IMR-90 (cell line): ENCODE results near the gene TMEM117.

Experiments
- BHLHE40 ChIP-seq: fragments of 150-350 bp; IDR thresholded peaks from 2 replicates; pipeline ENCODE4 v1.6.1; 2016; ENCODE audit warnings: mild to moderate bottlenecking, low read depth, low read length
- CEBPB ChIP-seq: IDR thresholded peaks from 2 replicates; pipeline ENCODE4 v1.6.1; 2012; ENCODE audit warnings: low read depth, low read length, improper control_type of control experiment
- FOS ChIP-seq: fragments of 150-350 bp; IDR thresholded peaks from 2 replicates; pipeline ENCODE4 v1.6.1; 2016; ENCODE audit warnings: low read depth, low read length
- MAFK ChIP-seq: IDR thresholded peaks from 2 replicates; pipeline ENCODE4 v1.6.1; 2012; ENCODE audit warnings: low read depth, low read length, improper control_type of control experiment
- MAZ ChIP-seq: IDR thresholded peaks from 2 replicates; pipeline ENCODE4 v1.6.1; 2012; ENCODE audit warnings: low read depth, mild to moderate bottlenecking, low read length, improper control_type of control experiment, moderate library complexity, borderline replicate concordance
- MXI1 ChIP-seq: IDR thresholded peaks from 2 replicates; pipeline ENCODE4 v1.6.1; 2012; ENCODE audit warnings: low read depth, mild to moderate bottlenecking, low read length, moderate library complexity, borderline replicate concordance
- NFE2L2 ChIP-seq: fragments of 150-350 bp; IDR thresholded peaks from 2 replicates; pipeline ENCODE4 v1.6.1; 2016; ENCODE audit warnings: low read depth, mild to moderate bottlenecking, low read length
- POLR2A ChIP-seq: IDR thresholded peaks from 2 replicates; pipeline ENCODE4 v1.6.1; 2012; ENCODE audit warnings: mild to moderate bottlenecking, low read depth, low read length
- RAD21 ChIP-seq: IDR thresholded peaks from 2 replicates; pipeline ENCODE4 v1.6.1; 2012; ENCODE audit warnings: low read length, improper control_type of control experiment
- RCOR1 ChIP-seq: IDR thresholded peaks from 2 replicates; pipeline ENCODE4 v1.6.1; 2012; ENCODE audit warnings: mild to moderate bottlenecking, low read length, improper control_type of control experiment; ENCODE audit not compliant: insufficient replicate concordance
- RFX5 ChIP-seq: IDR thresholded peaks from 2 replicates; pipeline ENCODE4 v1.8.0; 2012; ENCODE audit warnings: low read depth, mild to moderate bottlenecking, low read length, moderate library complexity
- SMC3 ChIP-seq: fragments of 150-350 bp; IDR thresholded peaks from 2 replicates; pipeline ENCODE4 v1.6.1; 2016; ENCODE audit warnings: low read depth, mild to moderate bottlenecking, antibody characterized with exemption, low read length, moderate library complexity
- TF ChIP-seq, protein P1 (sequence below): conservative IDR thresholded peaks from 2 replicates; pipeline ENCODE4 v1.5.1; 2012; ENCODE audit warnings: mild to moderate bottlenecking, low read depth, low read length, improper control_type of control experiment
- TF ChIP-seq, protein P2 (sequence below): fragments of 150-350 bp; IDR thresholded peaks from 2 replicates; pipeline ENCODE4 v1.6.1; 2017; ENCODE audit warnings: mild to moderate bottlenecking, antibody characterized with exemption, low read length, low read depth

DNA sequence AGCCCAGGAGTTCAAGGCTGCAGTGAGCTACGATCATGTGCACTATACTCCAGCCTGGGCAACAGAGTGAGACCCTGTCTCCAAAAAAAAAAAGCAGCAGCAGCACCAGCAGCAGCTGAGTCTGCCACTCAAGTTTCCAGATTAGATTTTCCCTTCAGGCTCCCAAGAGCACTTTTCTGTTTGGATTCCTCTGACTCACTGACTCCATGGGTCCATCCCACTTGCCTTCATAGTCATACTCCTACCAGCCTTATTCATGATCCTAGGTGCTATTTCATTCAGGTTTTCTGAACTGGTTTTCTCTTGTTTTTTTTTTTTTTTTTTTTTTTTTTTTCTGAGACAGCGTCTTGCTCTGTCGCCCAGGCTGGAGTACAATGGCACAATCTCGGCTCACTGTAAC, 23.0 kb upstream of the TMEM117 start:
- TF ChIP-seq, protein P1, sequence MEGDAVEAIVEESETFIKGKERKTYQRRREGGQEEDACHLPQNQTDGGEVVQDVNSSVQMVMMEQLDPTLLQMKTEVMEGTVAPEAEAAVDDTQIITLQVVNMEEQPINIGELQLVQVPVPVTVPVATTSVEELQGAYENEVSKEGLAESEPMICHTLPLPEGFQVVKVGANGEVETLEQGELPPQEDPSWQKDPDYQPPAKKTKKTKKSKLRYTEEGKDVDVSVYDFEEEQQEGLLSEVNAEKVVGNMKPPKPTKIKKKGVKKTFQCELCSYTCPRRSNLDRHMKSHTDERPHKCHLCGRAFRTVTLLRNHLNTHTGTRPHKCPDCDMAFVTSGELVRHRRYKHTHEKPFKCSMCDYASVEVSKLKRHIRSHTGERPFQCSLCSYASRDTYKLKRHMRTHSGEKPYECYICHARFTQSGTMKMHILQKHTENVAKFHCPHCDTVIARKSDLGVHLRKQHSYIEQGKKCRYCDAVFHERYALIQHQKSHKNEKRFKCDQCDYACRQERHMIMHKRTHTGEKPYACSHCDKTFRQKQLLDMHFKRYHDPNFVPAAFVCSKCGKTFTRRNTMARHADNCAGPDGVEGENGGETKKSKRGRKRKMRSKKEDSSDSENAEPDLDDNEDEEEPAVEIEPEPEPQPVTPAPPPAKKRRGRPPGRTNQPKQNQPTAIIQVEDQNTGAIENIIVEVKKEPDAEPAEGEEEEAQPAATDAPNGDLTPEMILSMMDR, result no peak
- no peak for TF ChIP-seq MXI1
- no peak for TF ChIP-seq CEBPB
- TF ChIP-seq, protein P2, sequence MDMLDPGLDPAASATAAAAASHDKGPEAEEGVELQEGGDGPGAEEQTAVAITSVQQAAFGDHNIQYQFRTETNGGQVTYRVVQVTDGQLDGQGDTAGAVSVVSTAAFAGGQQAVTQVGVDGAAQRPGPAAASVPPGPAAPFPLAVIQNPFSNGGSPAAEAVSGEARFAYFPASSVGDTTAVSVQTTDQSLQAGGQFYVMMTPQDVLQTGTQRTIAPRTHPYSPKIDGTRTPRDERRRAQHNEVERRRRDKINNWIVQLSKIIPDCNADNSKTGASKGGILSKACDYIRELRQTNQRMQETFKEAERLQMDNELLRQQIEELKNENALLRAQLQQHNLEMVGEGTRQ, result no peak
- TF ChIP-seq RFX5, result no peak
- no peak for TF ChIP-seq RAD21
- no peak for TF ChIP-seq BHLHE40
- no peak for TF ChIP-seq POLR2A
- TF ChIP-seq MAFK, result no peak
- no peak for TF ChIP-seq SMC3
- no peak for TF ChIP-seq RCOR1
- TF ChIP-seq NFE2L2, result no peak
- TF ChIP-seq MAZ, result no peak
- TF ChIP-seq FOS, result no peak
